PC-3 (cell line): Measurements from ENCODE around the gene CYS1. TPM values are rescaled to one million over a fixed set of nuclear protein-coding genes. Genes with fewer than 3 reads are reported as not detected.
A peak's percentile ranks its signal among the peaks of the same experiment; 100 is the strongest.

Source experiments
- ATAC-seq: fragments of 200-7000 bp; cut with Tn5 transposase; 2 replicates; pipeline ENCODE4 v1.9.1; 2020; ENCODE audit warnings: mild to moderate bottlenecking, moderate library complexity
- BruUV-seq: library from RNA; stranded (reverse); fragments of 400-500 nt; replicated peaks from 2 replicates; lab custom pipeline; 2021; lab: Mats Ljungman, UMichigan
- CTCF ChIA-PET: fragments of 300-600 bp; sonication (Branson Sonifier 250); formaldehyde crosslinking; loops from one replicate; lab custom pipeline; 2022; ENCODE audit warnings: antibody characterized with exemption; lab: Charles Lee
- POLR2A ChIA-PET: fragments of 300-600 bp; sonication (Branson Sonifier 250); formaldehyde crosslinking; loops from one replicate; lab custom pipeline; 2022; ENCODE audit warnings: antibody characterized with exemption; ENCODE audit not compliant: unreplicated experiment; lab: Charles Lee
- DNase-seq: peaks from one replicate; pipeline ENCODE4 v3.0.0-alpha.2; 2015
- H2AFZ ChIP-seq: fragments of 300-600 bp; sonication (generic); 2 replicates; pipeline ENCODE4 v1.6.0; 2016; ENCODE audit warnings: antibody characterized with exemption, low read length
- H3F3A ChIP-seq: fragments of 300-600 bp; sonication (generic); one replicate; pipeline ENCODE4 v1.6.0; 2017; ENCODE audit warnings: antibody characterized with exemption, low read length, control low read depth, mild to moderate bottlenecking; ENCODE audit not compliant: unreplicated experiment
- H3K27ac ChIP-seq: fragments of 300-600 bp; sonication (generic); 2 replicates; pipeline ENCODE4 v1.5.1; 2016; ENCODE audit warnings: mild to moderate bottlenecking, low read length
- H3K27me3 ChIP-seq: fragments of 300-600 bp; sonication (generic); 2 replicates; pipeline ENCODE4 v1.6.1; 2016; ENCODE audit warnings: low read length, mixed read lengths
- H3K36me3 ChIP-seq: fragments of 300-600 bp; sonication (generic); 2 replicates; pipeline ENCODE4 v1.6.1; 2016; ENCODE audit warnings: low read depth, mixed run types, low read length, mixed read lengths
- H3K4me1 ChIP-seq: fragments of 300-600 bp; sonication (generic); 2 replicates; pipeline ENCODE4 v1.5.1; 2016; ENCODE audit warnings: low read length; ENCODE audit not compliant: insufficient read depth
- H3K4me2 ChIP-seq: fragments of 300-600 bp; sonication (generic); 2 replicates; pipeline ENCODE4 v1.6.0; 2016; ENCODE audit warnings: low read length
- H3K4me3 ChIP-seq: fragments of 300-600 bp; sonication (generic); 2 replicates; pipeline ENCODE4 v1.5.1; 2016; ENCODE audit warnings: mild to moderate bottlenecking, low read length, mixed read lengths
- H3K79me2 ChIP-seq: fragments of 300-600 bp; sonication (generic); 2 replicates; pipeline ENCODE4 v1.6.1; 2017; ENCODE audit warnings: low read length, mixed read lengths
- H3K9ac ChIP-seq: fragments of 300-600 bp; sonication (generic); 2 replicates; pipeline ENCODE4 v1.6.0; 2016; ENCODE audit warnings: mild to moderate bottlenecking, low read length
- H3K9me2 ChIP-seq: fragments of 300-600 bp; sonication (generic); replicated peaks from 2 replicates; pipeline ENCODE4 v1.6.1; 2016; ENCODE audit warnings: mixed run types, low read length, mixed read lengths
- H3K9me3 ChIP-seq: fragments of 300-600 bp; sonication (generic); 2 replicates; pipeline ENCODE4 v1.6.1; 2016; ENCODE audit warnings: low read length, mixed read lengths
- H4K20me1 ChIP-seq: fragments of 300-600 bp; sonication (generic); 2 replicates; pipeline ENCODE4 v1.6.1; 2016; ENCODE audit warnings: low read length, mixed read lengths
- CTCF ChIP-seq: fragments of 300-600 bp; sonication (generic); conservative IDR thresholded peaks from 2 replicates; pipeline ENCODE4 v1.5.1; 2017; ENCODE audit warnings: antibody characterized with exemption, low read depth, mild to moderate bottlenecking, low read length
- EZH2 ChIP-seq: fragments of 300-600 bp; sonication (generic); IDR thresholded peaks from one replicate; pipeline ENCODE4 v1.6.1; 2017; ENCODE audit warnings: antibody characterized with exemption, mild to moderate bottlenecking, low read length; ENCODE audit not compliant: unreplicated experiment
- EZH2phosphoT487 ChIP-seq: fragments of 300-600 bp; sonication (generic); IDR thresholded peaks from 2 replicates; pipeline ENCODE4 v1.6.1; 2018; ENCODE audit warnings: mild to moderate bottlenecking, antibody characterized with exemption, low read length, borderline replicate concordance
- intact Hi-C: fragments of 100-400 bp; cut with micrococcal nuclease; formaldehyde crosslinking; loops from 2 replicates; pipeline ENCODE4 v1.9.0; 2023
- total RNA-seq: library from RNA; depleted of rRNA; stranded (reverse); fragments of >200 nt; gene quantifications from 2 replicates; pipeline ENCODE4 v1.2.3, GENCODE V29; 2014

CYS1 gene
- total RNA-seq, 1 experiment from 2014 or later = 0.15 TPM

GRCh38 chr2:10036095-10036884, 43.9 kb downstream of the CYS1 start:
- intact Hi-C loops = no loop called here
- peak; percentile 77 for ATAC-seq
- Histone ChIP-seq H3K9me3 (no peaks in the 10 kb centered on the region), H3K79me2 (no peaks in the 10 kb centered on the region), H3F3A (no peaks in the 10 kb centered on the region), H4K20me1 (no peaks in the 10 kb centered on the region), H3K9me2 (no peaks in the 10 kb centered on the region), H3K9ac (peak overlapping the region; percentile 36; the same call in 1 of the 2 replicates), H3K27ac (peak overlapping the region; percentile 38; the same call in 1 of the 2 replicates), H3K27me3 (no peaks in the 10 kb centered on the region), H3K4me2 (peak overlapping the region; percentile 38), H3K36me3 (no peaks in the 10 kb centered on the region), H3K4me1 (peaks cover 12% of the 10 kb centered on the region), H2AFZ (peak overlapping the region; percentile 37; the same call in 1 of the 2 replicates), H3K4me3 (no peak overlapping the region)
- ChIA-PET POLR2A (no interaction called here), CTCF (interaction anchor here (0.7 to 1.9 kb wide), 3 partner anchors 12 to 479 kb away, joined by 3 to 20 read pairs (median 7); no protein-coding TSS in a partner anchor)
- TF ChIP-seq CTCF (peak; percentile 78), EZH2 (no peak)
- peak; percentile 79 for DNase-seq
- BruUV-seq = no TSS peak

GRCh38 chr2:10035633-10036032, 44.6 kb downstream of the CYS1 start:
- Histone ChIP-seq H3K4me1 (peaks cover 12% of the 10 kb centered on the region), H3K27ac (no peak overlapping the region)
- POLR2A ChIA-PET = no interaction called here

More at GRCh38 chr2:10035633-10036032, 44.6 kb downstream of the CYS1 start:
- Histone ChIP-seq H3F3A (no peaks in the 10 kb centered on the region), H3K36me3 (no peaks in the 10 kb centered on the region), H3K4me2 (no peak overlapping the region), H3K4me3 (no peak overlapping the region), H3K9ac (no peak overlapping the region), H4K20me1 (no peaks in the 10 kb centered on the region), H2AFZ (peak overlapping the region; percentile 37; the same call in 1 of the 2 replicates), H3K9me3 (no peaks in the 10 kb centered on the region), H3K9me2 (no peaks in the 10 kb centered on the region), H3K79me2 (no peaks in the 10 kb centered on the region), H3K27me3 (no peaks in the 10 kb centered on the region)
- CTCF ChIA-PET = interaction anchor here (0.7 to 1.9 kb wide), 3 partner anchors 13 to 479 kb away, joined by 3 to 20 read pairs (median 7); no protein-coding TSS in a partner anchor
- DNase-seq = no peak
- intact Hi-C loops = no loop called here
- no peak for TF ChIP-seq CTCF
- TF ChIP-seq EZH2 = no peak
- TF ChIP-seq EZH2phosphoT487 = no peak
- ATAC-seq = no peak
- no TSS peak for BruUV-seq
